Nephron (organoid): ENCODE measurements around the gene LPP.

Experiments
- H3K27ac Mint-ChIP-seq, 3 experiments: 2 replicates each; pipeline ENCODE4 v1.8.0; 2020; ENCODE audit warnings: mixed read lengths in 3 of 3, mild to moderate bottlenecking in 2 of 3, moderate library complexity in 1 of 3
- H3K27me3 Mint-ChIP-seq: 2 replicates; pipeline ENCODE4 v1.8.0; 2021; ENCODE audit warnings: low read depth, mild to moderate bottlenecking, moderate library complexity, mixed read lengths
- H3K36me3 Mint-ChIP-seq: 2 replicates; pipeline ENCODE4 v1.8.0; 2020; ENCODE audit warnings: low read depth, mixed read lengths
- H3K4me1 Mint-ChIP-seq: 2 replicates; pipeline ENCODE4 v1.8.0; 2020; ENCODE audit warnings: mixed read lengths
- H3K4me3 Mint-ChIP-seq, 3 experiments: 2 replicates each; pipeline ENCODE4 v1.8.0; 2020; ENCODE audit warnings: mild to moderate bottlenecking in 3 of 3, mixed read lengths in 3 of 3, moderate library complexity in 2 of 3
- H3K9me3 Mint-ChIP-seq: 2 replicates; pipeline ENCODE4 v1.8.0; 2020; ENCODE audit warnings: mixed read lengths
- CTCF ChIP-seq, 3 experiments: fragments of 200-600 bp; sonication (generic); IDR thresholded peaks; one replicate each; pipeline ENCODE4 v1.5.0; 2021; ENCODE audit warnings: antibody characterized with exemption in 3 of 3; ENCODE audit not compliant: unreplicated experiment in 3 of 3

LPP gene

GRCh38 chr3:188508454-188508853 is 354.5 kb downstream of the LPP start:
- Mint-ChIP-seq H3K4me1 (peaks cover 9% of the 10 kb centered on the region), H3K9me3 (peaks cover 20% of the 10 kb centered on the region), H3K27ac (no peak overlapping the region), H3K36me3 (peaks cover 27% of the 10 kb centered on the region), H3K27me3 (no peaks in the 10 kb centered on the region), H3K4me3 (no peak overlapping the region)
- TF ChIP-seq CTCF (IDR thresholded peaks at IDR 0.05; ENCODE audit: unreplicated experiment in 3 of 3): no peak

GRCh38 chr3:188509316-188509715 is 355.4 kb downstream of the LPP start:
- Mint-ChIP-seq H3K4me1 (peaks cover 9% of the 10 kb centered on the region), H3K4me3 (no peak overlapping the region), H3K27me3 (no peaks in the 10 kb centered on the region), H3K27ac (no peak overlapping the region), H3K36me3 (peaks cover 18% of the 10 kb centered on the region), H3K9me3 (peaks cover 11% of the 10 kb centered on the region)
- TF ChIP-seq CTCF (IDR thresholded peaks at IDR 0.05; ENCODE audit: unreplicated experiment in 3 of 3): no peak

GRCh38 chr3:188510366-188510765 is 356.4 kb downstream of the LPP start:
- no peak overlapping the region for H3K27ac Mint-ChIP-seq
- H3K27me3 Mint-ChIP-seq: no peaks in the 10 kb centered on the region
- peaks cover 7% of the 10 kb centered on the region for H3K9me3 Mint-ChIP-seq
- TF ChIP-seq CTCF (IDR thresholded peaks at IDR 0.05; ENCODE audit: unreplicated experiment in 3 of 3): no peak
- H3K4me3 Mint-ChIP-seq: no peak overlapping the region
- peaks cover 10% of the 10 kb centered on the region for H3K36me3 Mint-ChIP-seq
- peaks cover 9% of the 10 kb centered on the region for H3K4me1 Mint-ChIP-seq

GRCh38 chr3:188513662-188514328 is 359.8 kb downstream of the LPP start:
- Mint-ChIP-seq H3K4me1 (peaks cover 9% of the 10 kb centered on the region), H3K27ac (no peak overlapping the region), H3K36me3 (no peaks in the 10 kb centered on the region), H3K4me3 (no peak overlapping the region), H3K9me3 (no peaks in the 10 kb centered on the region), H3K27me3 (no peaks in the 10 kb centered on the region)
- no peak for TF ChIP-seq CTCF (IDR thresholded peaks at IDR 0.05; ENCODE audit: unreplicated experiment in 3 of 3)

- Mint-ChIP-seq H3K27me3 (no peaks in the 10 kb centered on the region), H3K36me3 (no peaks in the 10 kb centered on the region), H3K9me3 (no peaks in the 10 kb centered on the region), H3K4me1 (peaks cover 6% of the 10 kb centered on the region), H3K4me3 (no peak overlapping the region), H3K27ac (no peak overlapping the region)
- no peak for TF ChIP-seq CTCF (IDR thresholded peaks at IDR 0.05; ENCODE audit: unreplicated experiment in 3 of 3)
Measured at GRCh38 chr3:188516515-188516914, 362.6 kb downstream of the LPP start.

- no peaks in the 10 kb centered on the region for H3K9me3 Mint-ChIP-seq
- TF ChIP-seq CTCF (IDR thresholded peaks at IDR 0.05; ENCODE audit: unreplicated experiment in 3 of 3): no peak
- H3K36me3 Mint-ChIP-seq: no peaks in the 10 kb centered on the region
Measured at GRCh38 chr3:188518416-188518815, 364.5 kb downstream of the LPP start.

More at GRCh38 chr3:188518416-188518815, 364.5 kb downstream of the LPP start:
- H3K27me3 Mint-ChIP-seq: no peaks in the 10 kb centered on the region
- H3K27ac Mint-ChIP-seq: no peak overlapping the region
- H3K4me3 Mint-ChIP-seq: no peak overlapping the region
- H3K4me1 Mint-ChIP-seq: peaks cover 6% of the 10 kb centered on the region
